GM23338 (cell line): Measurements from ENCODE around the gene UNC13C. TPM values are rescaled to one million over a fixed set of nuclear protein-coding genes. Genes with fewer than 3 reads are reported as not detected.

ENCODE experiments used
- ATAC-seq: fragments of 200-7000 bp; cut with Tn5 transposase; 3 replicates; pipeline ENCODE4 v1.9.1; 2020
- DNase-seq: peaks from one replicate; pipeline ENCODE4 v3.0.0-alpha.2; 2015; ENCODE audit warnings: low spot score
- H2AFZ ChIP-seq: fragments of 200-600 bp; sonication (generic); 2 replicates; pipeline ENCODE4 v1.8.0; 2016; ENCODE audit warnings: antibody characterized with exemption, mild to moderate bottlenecking, moderate library complexity
- H3F3A ChIP-seq: fragments of 200-600 bp; sonication (generic); replicated peaks from 2 replicates; pipeline ENCODE4 v1.8.0; 2017; ENCODE audit warnings: antibody characterized with exemption, mixed run types, low read depth
- H3K27ac ChIP-seq: fragments of 200-600 bp; sonication (generic); 2 replicates; pipeline ENCODE4 v1.6.1; 2016; ENCODE audit warnings: low read depth
- H3K27me3 ChIP-seq: fragments of 200-600 bp; sonication (generic); 2 replicates; pipeline ENCODE4 v1.8.0; 2016; ENCODE audit warnings: mild to moderate bottlenecking, mixed run types, moderate library complexity; ENCODE audit not compliant: insufficient read depth
- H3K36me3 ChIP-seq: fragments of 200-600 bp; sonication (generic); 2 replicates; pipeline ENCODE4 v1.8.0; 2016; ENCODE audit warnings: mild to moderate bottlenecking; ENCODE audit not compliant: insufficient read depth
- H3K4me1 ChIP-seq: fragments of 200-600 bp; sonication (generic); 2 replicates; pipeline ENCODE4 v1.8.0; 2016; ENCODE audit warnings: mild to moderate bottlenecking, moderate library complexity; ENCODE audit not compliant: insufficient read depth
- H3K4me2 ChIP-seq: fragments of 200-600 bp; sonication (generic); 2 replicates; pipeline ENCODE4 v1.7.1; 2017; ENCODE audit warnings: mixed run types
- H3K4me3 ChIP-seq: fragments of 200-600 bp; sonication (generic); 2 replicates; pipeline ENCODE4 v1.6.1; 2016; ENCODE audit warnings: mixed run types
- H3K79me2 ChIP-seq: fragments of 200-600 bp; sonication (generic); replicated peaks from 2 replicates; pipeline ENCODE4 v1.8.0; 2017; ENCODE audit warnings: mild to moderate bottlenecking; ENCODE audit not compliant: insufficient read depth
- H3K9me2 ChIP-seq: fragments of 200-600 bp; sonication (generic); 2 replicates; pipeline ENCODE4 v1.8.0; 2017; ENCODE audit not compliant: insufficient read depth
- H4K20me1 ChIP-seq: fragments of 200-600 bp; sonication (generic); replicated peaks from 2 replicates; pipeline ENCODE4 v1.8.0; 2017; ENCODE audit warnings: mild to moderate bottlenecking; ENCODE audit not compliant: insufficient read depth
- H3K27ac Mint-ChIP-seq: 2 replicates; pipeline ENCODE4 v1.8.0; 2020; ENCODE audit warnings: inconsistent platforms, mild to moderate bottlenecking, moderate library complexity, mixed read lengths
- H3K27me3 Mint-ChIP-seq: 3 replicates; pipeline ENCODE4 v1.8.0; 2022; ENCODE audit warnings: low read depth, mild to moderate bottlenecking, moderate library complexity, mixed read lengths, inconsistent platforms; ENCODE audit not compliant: insufficient read depth, poor library complexity
- H3K36me3 Mint-ChIP-seq: 3 replicates; pipeline ENCODE4 v1.8.0; 2021; ENCODE audit warnings: low read depth, mild to moderate bottlenecking, inconsistent platforms, moderate library complexity, mixed read lengths
- H3K4me1 Mint-ChIP-seq: 3 replicates; pipeline ENCODE4 v1.8.0; 2020; ENCODE audit warnings: mild to moderate bottlenecking, inconsistent platforms, mixed read lengths
- H3K4me3 Mint-ChIP-seq: 3 replicates; pipeline ENCODE4 v1.8.0; 2021; ENCODE audit warnings: moderate library complexity, mild to moderate bottlenecking, inconsistent platforms, mixed read lengths
- H3K9me3 Mint-ChIP-seq: 3 replicates; pipeline ENCODE4 v1.8.0; 2020; ENCODE audit warnings: moderate library complexity, mild to moderate bottlenecking, inconsistent platforms, mixed read lengths
- CREB1 ChIP-seq: fragments of 250-450 bp; sonication (Bioruptor Pico); IDR thresholded peaks from 2 replicates; pipeline ENCODE4 v1.5.0; 2020; ENCODE audit warnings: low read depth, mild to moderate bottlenecking, moderate library complexity
- CTCF ChIP-seq, 2 experiments: fragments of 200-600 bp in 1 of 2; sonication (generic) in 1 of 2; conservative IDR thresholded peaks; 2 replicates each; pipeline versions ENCODE4 v1.5.1 to v1.6.1; 2016 to 2017; ENCODE audit warnings: antibody characterized with exemption in 2 of 2, low read depth in 2 of 2, mild to moderate bottlenecking in 2 of 2, moderate library complexity in 1 of 2
- ETS1 ChIP-seq: IDR thresholded peaks from 2 replicates; pipeline ENCODE4 v1.6.1; 2016; ENCODE audit warnings: antibody characterized with exemption
- EZH2 ChIP-seq: fragments of 200-600 bp; sonication (generic); IDR thresholded peaks from one replicate; pipeline ENCODE4 v1.8.0; 2017; ENCODE audit warnings: antibody characterized with exemption, mild to moderate bottlenecking, low read depth; ENCODE audit not compliant: unreplicated experiment
- JUNB ChIP-seq: IDR thresholded peaks from one replicate; pipeline ENCODE4 v1.6.1; 2016; ENCODE audit warnings: antibody characterized with exemption; ENCODE audit not compliant: unreplicated experiment
- POLR2AphosphoS5 ChIP-seq: IDR thresholded peaks from 2 replicates; pipeline ENCODE4 v1.6.1; 2016; ENCODE audit warnings: antibody characterized with exemption, low read depth
- STAT1 ChIP-seq: IDR thresholded peaks from one replicate; pipeline ENCODE4 v1.6.1; 2016; ENCODE audit warnings: antibody characterized with exemption; ENCODE audit not compliant: unreplicated experiment
- ZNF114 ChIP-seq: fragments of 250-450 bp; sonication (Bioruptor Pico); IDR thresholded peaks from 2 replicates; pipeline ENCODE4 v1.5.0; 2020; ENCODE audit warnings: mild to moderate bottlenecking, moderate library complexity
- ZNF331 ChIP-seq: fragments of 250-450 bp; sonication (Bioruptor Pico); IDR thresholded peaks from 2 replicates; pipeline ENCODE4 v1.5.0; 2020; ENCODE audit warnings: low read depth, mild to moderate bottlenecking, moderate library complexity
- ZNF462 ChIP-seq: fragments of 250-450 bp; sonication (Bioruptor Pico); IDR thresholded peaks from 2 replicates; pipeline ENCODE4 v1.5.0; 2020; ENCODE audit warnings: mild to moderate bottlenecking, moderate library complexity
- polyA plus RNA-seq: library from polyadenylated mRNA; unstranded; fragments of >200 nt; fragmentation: Nextera tagmentation; extraction: Ambion mirVana; gene quantifications from 2 replicates; pipeline ENCODE4 v1.2.1, GENCODE V29; 2016
- total RNA-seq: library from RNA; depleted of rRNA; stranded (reverse); fragments of >200 nt; shearing (Covaris generic); gene quantifications from 2 replicates; pipeline ENCODE4 v1.2.3, GENCODE V29; 2014
- TF ChIP-seq, protein P1 (sequence below): IDR thresholded peaks from one replicate; pipeline ENCODE4 v1.6.1; 2018; ENCODE audit warnings: antibody characterized with exemption; ENCODE audit not compliant: unreplicated experiment

The UNC13C gene
- total and polyA plus RNA-seq, 2 experiments from 2014 or later = 0.03 TPM; not detected in 1

DNA sequence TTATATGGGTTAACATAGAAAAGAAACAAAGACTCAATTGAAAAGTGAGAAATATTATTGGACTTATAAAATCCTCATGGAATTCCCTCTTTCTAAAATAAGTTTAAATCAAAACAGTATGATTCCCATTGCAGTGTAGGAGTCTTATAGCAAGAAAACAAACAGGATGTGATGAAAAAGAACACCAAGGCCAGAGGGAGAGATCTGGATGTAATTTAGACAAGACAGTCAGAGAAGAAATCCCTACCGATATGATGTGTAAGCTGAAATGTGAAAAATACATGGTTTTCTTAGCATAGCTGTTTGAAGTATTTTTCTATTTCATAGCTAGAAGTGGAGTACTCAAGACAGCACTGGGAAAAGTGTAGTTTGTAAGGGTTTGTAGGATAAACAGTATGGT lies 697.0 kb downstream of the UNC13C start (continued):
- TF ChIP-seq ZNF462 (no peak), CTCF (conservative IDR thresholded peaks at IDR 0.05; ENCODE audit: low read depth in 2 of 2) (no peak), POLR2AphosphoS5 (no peak)

DNA sequence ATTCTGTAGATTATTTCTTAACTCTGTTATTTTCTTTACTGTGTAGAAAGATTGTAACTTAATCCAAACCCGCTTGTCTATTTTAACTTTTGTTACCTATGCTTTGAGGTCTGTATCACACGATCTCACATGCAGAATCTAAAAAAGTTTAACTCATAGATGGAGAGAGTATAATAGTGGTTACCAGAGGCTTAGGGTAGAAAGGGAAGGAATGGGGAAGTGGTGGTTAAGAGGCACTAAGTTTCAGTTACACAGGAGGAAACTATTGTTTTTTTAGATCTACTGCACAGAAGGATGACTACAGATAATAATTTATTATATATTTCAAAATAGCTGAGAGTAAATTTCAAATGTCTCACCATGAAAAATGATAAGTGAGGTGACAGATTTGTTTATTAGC lies 703.3 kb downstream of the UNC13C start:
- peaks cover 24% of the 10 kb centered on the region for H3K9me3 Mint-ChIP-seq
- Histone ChIP-seq H3K4me1 (no peaks in the 10 kb centered on the region), H3K79me2 (no peaks in the 10 kb centered on the region), H3K27me3 (no peaks in the 10 kb centered on the region), H3K27ac (no peak overlapping the region), H2AFZ (no peak overlapping the region), H3K36me3 (peaks cover 9% of the 10 kb centered on the region; the same call in 1 of the 2 replicates), H3K4me2 (no peak overlapping the region), H3K9me2 (no peaks in the 10 kb centered on the region), H4K20me1 (no peaks in the 10 kb centered on the region), H3K4me3 (no peak overlapping the region), H3F3A (no peaks in the 10 kb centered on the region)
- DNase-seq (no peak), ATAC-seq (no peak)
- no peak overlapping the region for H3K27ac Mint-ChIP-seq
- no peaks in the 10 kb centered on the region for H3K27me3 Mint-ChIP-seq
- H3K36me3 Mint-ChIP-seq = no peaks in the 10 kb centered on the region
- no peak overlapping the region for H3K4me3 Mint-ChIP-seq
- no peaks in the 10 kb centered on the region for H3K4me1 Mint-ChIP-seq
- TF ChIP-seq, protein P1, sequence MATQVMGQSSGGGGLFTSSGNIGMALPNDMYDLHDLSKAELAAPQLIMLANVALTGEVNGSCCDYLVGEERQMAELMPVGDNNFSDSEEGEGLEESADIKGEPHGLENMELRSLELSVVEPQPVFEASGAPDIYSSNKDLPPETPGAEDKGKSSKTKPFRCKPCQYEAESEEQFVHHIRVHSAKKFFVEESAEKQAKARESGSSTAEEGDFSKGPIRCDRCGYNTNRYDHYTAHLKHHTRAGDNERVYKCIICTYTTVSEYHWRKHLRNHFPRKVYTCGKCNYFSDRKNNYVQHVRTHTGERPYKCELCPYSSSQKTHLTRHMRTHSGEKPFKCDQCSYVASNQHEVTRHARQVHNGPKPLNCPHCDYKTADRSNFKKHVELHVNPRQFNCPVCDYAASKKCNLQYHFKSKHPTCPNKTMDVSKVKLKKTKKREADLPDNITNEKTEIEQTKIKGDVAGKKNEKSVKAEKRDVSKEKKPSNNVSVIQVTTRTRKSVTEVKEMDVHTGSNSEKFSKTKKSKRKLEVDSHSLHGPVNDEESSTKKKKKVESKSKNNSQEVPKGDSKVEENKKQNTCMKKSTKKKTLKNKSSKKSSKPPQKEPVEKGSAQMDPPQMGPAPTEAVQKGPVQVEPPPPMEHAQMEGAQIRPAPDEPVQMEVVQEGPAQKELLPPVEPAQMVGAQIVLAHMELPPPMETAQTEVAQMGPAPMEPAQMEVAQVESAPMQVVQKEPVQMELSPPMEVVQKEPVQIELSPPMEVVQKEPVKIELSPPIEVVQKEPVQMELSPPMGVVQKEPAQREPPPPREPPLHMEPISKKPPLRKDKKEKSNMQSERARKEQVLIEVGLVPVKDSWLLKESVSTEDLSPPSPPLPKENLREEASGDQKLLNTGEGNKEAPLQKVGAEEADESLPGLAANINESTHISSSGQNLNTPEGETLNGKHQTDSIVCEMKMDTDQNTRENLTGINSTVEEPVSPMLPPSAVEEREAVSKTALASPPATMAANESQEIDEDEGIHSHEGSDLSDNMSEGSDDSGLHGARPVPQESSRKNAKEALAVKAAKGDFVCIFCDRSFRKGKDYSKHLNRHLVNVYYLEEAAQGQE = no peak
- TF ChIP-seq CTCF (conservative IDR thresholded peaks at IDR 0.05; ENCODE audit: low read depth in 2 of 2) (no peak), CREB1 (CRISPR knock-in tag) (no peak), STAT1 (no peak), ZNF114 (no peak), EZH2 (no peak), JUNB (no peak), ZNF331 (no peak), ETS1 (no peak)
